CD8-positive, alpha-beta memory T cell (primary cell): Measurements from ENCODE around the gene OBSL1. TPM values are rescaled to one million over a fixed set of nuclear protein-coding genes. Genes with fewer than 3 reads are reported as not detected.

Source experiments
- CTCF ChIA-PET: fragments of 350-600 bp; sonication (Branson Sonifier 250); formaldehyde crosslinking; loops from one replicate; lab custom pipeline; 2021; ENCODE audit warnings: antibody characterized with exemption; lab: Charles Lee
- POLR2A ChIA-PET: fragments of 350-600 bp; sonication (Branson Sonifier 250); formaldehyde crosslinking; loops from one replicate; lab custom pipeline; 2021; ENCODE audit warnings: antibody characterized with exemption; lab: Charles Lee
- DNase-seq, 5 donors: peaks; one replicate each; pipeline versions ENCODE4 v3.0.0 to v3.0.0-alpha.2; 2020 to 2022; ENCODE audit warnings: mixed read lengths in 1 of 5
- H3K27ac ChIP-seq: one replicate; pipeline ENCODE4 v1.7.0; 2013; ENCODE audit warnings: low read depth, mild to moderate bottlenecking, low read length, moderate library complexity
- H3K27me3 ChIP-seq: 2 replicates; pipeline ENCODE4 v1.7.0; 2013; ENCODE audit warnings: low read length, mild to moderate bottlenecking; ENCODE audit not compliant: insufficient read depth, poor library complexity, severe bottlenecking
- H3K36me3 ChIP-seq: 2 replicates; pipeline ENCODE4 v1.7.0; 2013; ENCODE audit warnings: mild to moderate bottlenecking, low read length, moderate library complexity; ENCODE audit not compliant: insufficient read depth
- H3K4me1 ChIP-seq: 2 replicates; pipeline ENCODE4 v1.7.0; 2013; ENCODE audit warnings: mild to moderate bottlenecking, low read length, moderate library complexity; ENCODE audit not compliant: insufficient read depth
- H3K4me3 ChIP-seq: 2 replicates; pipeline ENCODE4 v1.7.0; 2013; ENCODE audit warnings: mild to moderate bottlenecking, low read length
- H3K9me3 ChIP-seq: 2 replicates; pipeline ENCODE4 v1.7.0; 2013; ENCODE audit warnings: mild to moderate bottlenecking, low read length
- H3K27ac Mint-ChIP-seq, 8 donors: one replicate each; pipeline ENCODE4 v1.8.0; 2020 to 2021; ENCODE audit warnings: mixed read lengths in 8 of 8, mild to moderate bottlenecking in 6 of 8, inconsistent platforms in 3 of 8, moderate library complexity in 3 of 8
- H3K27me3 Mint-ChIP-seq, 2 donors: one replicate each; pipeline ENCODE4 v1.8.0; 2020 to 2021; ENCODE audit warnings: mixed read lengths in 2 of 2, mild to moderate bottlenecking in 1 of 2, moderate library complexity in 1 of 2
- H3K36me3 Mint-ChIP-seq, 3 donors: one replicate each; pipeline ENCODE4 v1.8.0; 2020 to 2021; ENCODE audit warnings: mixed read lengths in 3 of 3, inconsistent platforms in 1 of 3, mild to moderate bottlenecking in 1 of 3
- H3K4me1 Mint-ChIP-seq, 3 donors: one replicate each; pipeline ENCODE4 v1.8.0; 2020 to 2021; ENCODE audit warnings: mixed read lengths in 3 of 3, inconsistent platforms in 1 of 3, mild to moderate bottlenecking in 1 of 3
- H3K4me3 Mint-ChIP-seq, 7 donors: one replicate each; pipeline ENCODE4 v1.8.0; 2020 to 2021; ENCODE audit warnings: mixed read lengths in 7 of 7, mild to moderate bottlenecking in 6 of 7, moderate library complexity in 4 of 7, inconsistent platforms in 2 of 7
- H3K9me3 Mint-ChIP-seq, 5 donors: one replicate each; pipeline ENCODE4 v1.8.0; 2020 to 2022; ENCODE audit warnings: mixed read lengths in 5 of 5, mild to moderate bottlenecking in 3 of 5, moderate library complexity in 2 of 5, inconsistent platforms in 1 of 5
- polyA plus RNA-seq: library from polyadenylated mRNA; unstranded; fragments of 300-500 nt; fragmentation: Illumina TruSeq; gene quantifications from one replicate; pipeline ENCODE4 v1.2.3, GENCODE V29; 2021
- total RNA-seq, 2 experiments: library from RNA; stranded (reverse); gene quantifications; one replicate each; pipeline ENCODE4 v1.2.3, GENCODE V29; 2021

Gene OBSL1
- total and polyA plus RNA-seq, 3 experiments from 2014 or later: 0.48 to 0.69 TPM; not detected in 1

DNA sequence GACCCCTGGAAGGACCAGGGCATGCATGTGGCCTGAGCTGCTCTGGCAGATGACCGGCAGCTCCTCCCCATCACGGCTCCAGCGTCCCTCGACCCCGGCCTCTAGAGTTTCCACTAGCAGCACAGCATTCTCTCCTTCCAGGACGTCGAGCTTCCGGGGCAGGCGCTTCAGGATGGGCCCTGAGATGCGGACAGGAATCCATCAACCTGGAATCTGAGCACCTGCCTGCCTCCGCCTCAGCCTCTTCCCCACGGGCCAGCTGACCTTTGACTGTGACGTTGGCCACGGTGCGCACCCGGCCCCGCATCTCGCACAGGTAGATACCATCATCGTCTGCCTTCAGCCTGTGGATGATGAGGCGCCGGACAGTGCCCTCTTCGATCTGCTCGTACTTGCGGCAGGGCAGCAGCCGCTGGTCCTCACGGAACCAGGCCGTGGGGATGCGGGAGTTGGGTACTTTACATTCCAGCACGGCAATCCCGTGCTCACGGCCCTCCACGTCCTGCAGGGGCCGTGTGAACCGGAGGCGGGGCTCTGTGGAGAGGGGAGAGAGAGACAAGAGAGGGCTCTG is 3.5 kb downstream of the OBSL1 start:
- POLR2A ChIA-PET: no interaction called here
- H3K27ac ChIP-seq: no peak overlapping the region
- peak overlapping the region in 1 of 8 donors; percentile 36 for H3K27ac Mint-ChIP-seq
- peaks cover 12% of the 10 kb centered on the region for H3K27me3 ChIP-seq
- no peaks in the 10 kb centered on the region for H3K9me3 ChIP-seq
- H3K4me1 ChIP-seq: no peaks in the 10 kb centered on the region
- no peak for DNase-seq
- peaks cover 0 to 7% (median 0%) of the 10 kb centered on the region in 3 donors for H3K4me1 Mint-ChIP-seq
- no peaks in the 10 kb centered on the region for H3K36me3 ChIP-seq
- peaks cover 0 to 4% (median 0%) of the 10 kb centered on the region in 5 donors for H3K9me3 Mint-ChIP-seq
- peaks cover 20 to 58% of the 10 kb centered on the region in 2 donors for H3K27me3 Mint-ChIP-seq
- CTCF ChIA-PET: interaction anchor here (1.5 kb wide), 1 partner anchor 27 kb away, joined by 6 read pairs; no protein-coding TSS in a partner anchor
- peak overlapping the region in 1 of 7 donors; percentile 48 for H3K4me3 Mint-ChIP-seq
- no peak overlapping the region for H3K4me3 ChIP-seq
- H3K36me3 Mint-ChIP-seq: no peaks in the 10 kb centered on the region

DNA sequence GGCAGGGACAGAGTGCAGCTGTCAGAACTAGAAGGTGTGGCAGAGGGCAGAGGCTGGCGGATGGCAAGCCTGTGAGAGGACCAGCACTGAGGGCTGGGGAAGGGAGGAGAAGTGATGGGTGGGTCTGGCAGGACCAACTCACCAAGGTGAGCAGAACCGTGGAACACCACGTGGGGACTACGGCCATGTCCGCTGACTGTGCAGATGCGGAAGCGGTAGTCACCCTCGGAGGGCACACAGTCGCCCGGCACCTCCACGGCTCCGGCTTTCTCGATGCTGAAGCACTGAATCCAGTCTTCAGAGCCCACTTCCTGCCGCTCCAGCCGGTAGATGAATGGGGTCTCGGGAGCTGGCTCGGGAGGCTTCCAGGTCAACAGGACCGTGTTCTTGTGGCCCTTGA is 4.2 kb downstream of the OBSL1 start:
- Histone ChIP-seq H3K9me3 (no peaks in the 10 kb centered on the region), H3K27ac (no peak overlapping the region), H3K36me3 (no peaks in the 10 kb centered on the region), H3K4me1 (no peaks in the 10 kb centered on the region), H3K27me3 (peaks cover 8% of the 10 kb centered on the region), H3K4me3 (no peak overlapping the region)
- CTCF ChIA-PET: interaction anchor here (1.5 kb wide), 1 partner anchor 26 kb away, joined by 6 read pairs; no protein-coding TSS in a partner anchor
- Mint-ChIP-seq H3K27ac (peak overlapping the region in 1 of 8 donors; percentile 66), H3K4me3 (no peak overlapping the region), H3K27me3 (peaks cover 16 to 57% of the 10 kb centered on the region in 2 donors), H3K4me1 (peaks cover 0 to 7% (median 0%) of the 10 kb centered on the region in 3 donors), H3K9me3 (peaks cover 0 to 4% (median 0%) of the 10 kb centered on the region in 5 donors), H3K36me3 (no peaks in the 10 kb centered on the region)
- POLR2A ChIA-PET: no interaction called here
- DNase-seq: no peak

GRCh38 chr2:219566640-219567039 is 4.7 kb downstream of the OBSL1 start:
- Mint-ChIP-seq H3K4me3 (no peak overlapping the region), H3K36me3 (no peaks in the 10 kb centered on the region), H3K27ac (no peak overlapping the region), H3K4me1 (peaks cover 0 to 4% (median 0%) of the 10 kb centered on the region in 3 donors), H3K27me3 (peaks cover 13 to 57% of the 10 kb centered on the region in 2 donors), H3K9me3 (peaks cover 0 to 4% (median 0%) of the 10 kb centered on the region in 5 donors)
- Histone ChIP-seq H3K9me3 (no peaks in the 10 kb centered on the region), H3K4me3 (no peak overlapping the region), H3K27ac (no peak overlapping the region), H3K4me1 (no peaks in the 10 kb centered on the region), H3K27me3 (peaks cover 3% of the 10 kb centered on the region), H3K36me3 (no peaks in the 10 kb centered on the region)
- ChIA-PET POLR2A (no interaction called here), CTCF (interaction anchor here (0.6 to 1.5 kb wide), 2 partner anchors 26 to 965 kb away, joined by 3 to 6 read pairs; no protein-coding TSS in a partner anchor)
- no peak for DNase-seq

- Histone ChIP-seq H3K27me3 (no peaks in the 10 kb centered on the region), H3K4me1 (no peaks in the 10 kb centered on the region), H3K9me3 (no peaks in the 10 kb centered on the region), H3K36me3 (no peaks in the 10 kb centered on the region), H3K4me3 (no peak overlapping the region), H3K27ac (no peak overlapping the region)
- no peak for DNase-seq
- no peak overlapping the region for H3K4me3 Mint-ChIP-seq
- ChIA-PET POLR2A (no interaction called here), CTCF (interaction anchor here (0.8 kb wide), 1 partner anchor 14 kb away, joined by 5 read pairs; no protein-coding TSS in a partner anchor)
- H3K27ac Mint-ChIP-seq: no peak overlapping the region
- peaks cover 0 to 4% (median 0%) of the 10 kb centered on the region in 5 donors for H3K9me3 Mint-ChIP-seq
- H3K27me3 Mint-ChIP-seq: peaks cover 13 to 67% of the 10 kb centered on the region in 2 donors
- H3K36me3 Mint-ChIP-seq: no peaks in the 10 kb centered on the region
- H3K4me1 Mint-ChIP-seq: peaks cover 0 to 4% (median 0%) of the 10 kb centered on the region in 3 donors
Measured at GRCh38 chr2:219565130-219566080, 5.9 kb downstream of the OBSL1 start.

GRCh38 chr2:219563271-219563928 is 7.9 kb downstream of the OBSL1 start:
- H3K27me3 ChIP-seq: no peaks in the 10 kb centered on the region
- no peaks in the 10 kb centered on the region for H3K4me1 ChIP-seq
- H3K4me3 ChIP-seq: no peak overlapping the region
- Mint-ChIP-seq H3K4me3 (no peak overlapping the region), H3K27me3 (peaks cover 17 to 59% of the 10 kb centered on the region in 2 donors), H3K27ac (no peak overlapping the region), H3K36me3 (no peaks in the 10 kb centered on the region), H3K9me3 (peaks cover 0 to 4% (median 0%) of the 10 kb centered on the region in 5 donors), H3K4me1 (no peaks in the 10 kb centered on the region)
- POLR2A ChIA-PET: no interaction called here
- no peak overlapping the region for H3K27ac ChIP-seq
- H3K9me3 ChIP-seq: no peaks in the 10 kb centered on the region
- DNase-seq: no peak
- CTCF ChIA-PET: interaction anchor here (1.4 to 3.9 kb wide), 3 partner anchors 20 to 38 kb away, joined by 3 to 12 read pairs (median 4); partner anchors contain the start of genes CHPF and TMEM198
- no peaks in the 10 kb centered on the region for H3K36me3 ChIP-seq

DNA sequence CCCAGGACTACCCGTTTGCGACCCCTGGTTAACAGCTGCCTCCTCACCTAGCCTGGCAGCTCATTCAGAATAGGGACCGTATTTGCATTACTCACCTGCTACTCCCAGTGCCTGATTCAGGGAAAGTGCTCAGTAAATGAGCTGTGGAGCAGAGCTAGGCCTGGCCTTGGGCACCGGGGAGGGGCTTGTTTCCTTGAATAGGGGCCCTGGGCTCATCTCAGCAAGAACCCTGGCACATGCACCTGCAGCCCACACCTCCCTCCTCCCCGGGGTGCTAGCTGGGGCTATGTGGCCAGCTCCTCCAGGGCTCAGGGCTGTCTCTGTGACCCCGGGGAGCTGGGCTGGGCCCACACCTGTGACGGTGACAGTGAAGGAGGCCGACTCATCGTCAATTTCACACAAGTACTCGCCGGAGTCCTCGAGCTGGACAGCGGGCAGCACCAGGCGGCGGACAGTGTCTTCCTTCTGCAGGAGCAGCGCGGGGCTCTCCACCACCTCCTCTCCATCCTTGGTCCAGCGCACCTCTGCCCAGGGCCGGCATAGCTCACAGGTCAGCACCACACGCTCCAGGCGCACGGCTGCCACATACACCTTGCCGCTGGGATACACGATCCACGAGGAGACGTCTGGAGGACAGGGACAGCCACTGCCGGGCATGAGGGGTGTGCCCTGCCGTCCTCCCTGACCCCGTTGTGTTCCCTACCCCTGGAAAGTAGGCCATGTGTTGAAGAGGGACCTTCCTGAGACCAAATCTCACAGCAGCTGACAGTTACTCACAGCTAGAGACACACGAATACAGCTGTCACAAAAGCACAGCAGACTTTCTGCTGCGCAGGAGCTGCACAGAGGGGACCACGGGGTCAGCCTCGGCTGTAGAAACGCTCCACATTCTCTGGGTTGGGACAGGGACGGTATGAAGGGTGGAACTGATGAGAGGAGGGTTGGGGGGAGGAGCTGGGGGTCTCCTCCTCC is 9.0 kb downstream of the OBSL1 start:
- H3K27ac ChIP-seq: no peak overlapping the region
- peaks cover 0 to 4% (median 0%) of the 10 kb centered on the region in 5 donors for H3K9me3 Mint-ChIP-seq
- no peak overlapping the region for H3K27ac Mint-ChIP-seq
- H3K27me3 Mint-ChIP-seq: peaks cover 17 to 56% of the 10 kb centered on the region in 2 donors
- H3K9me3 ChIP-seq: no peaks in the 10 kb centered on the region
- no peaks in the 10 kb centered on the region for H3K27me3 ChIP-seq
- H3K36me3 ChIP-seq: no peaks in the 10 kb centered on the region
- CTCF ChIA-PET: interaction anchor here (1.4 to 3.9 kb wide), 6 partner anchors 9 to 80 kb away, joined by 3 to 13 read pairs (median 10); partner anchors contain the start of genes CHPF, OBSL1 and TMEM198
- H3K4me3 ChIP-seq: no peak overlapping the region
- H3K4me3 Mint-ChIP-seq: no peak overlapping the region
- no peaks in the 10 kb centered on the region for H3K36me3 Mint-ChIP-seq
- POLR2A ChIA-PET: no interaction called here
- H3K4me1 Mint-ChIP-seq: no peaks in the 10 kb centered on the region
- peak in 1 of 5 donors; percentile 38 for DNase-seq
- H3K4me1 ChIP-seq: no peaks in the 10 kb centered on the region
